ENCODE measurements around the gene MRPL39.
"Not testable (repeated sequence)": the region's sequence is repeated elsewhere in the genome, so short reads cannot be mapped to it uniquely, and the experiment has no call there.

Gene MRPL39

GRCh38 chr21:25635310-25635709 lies 28.0 kb upstream of the MRPL39 start:
- no peak overlapping the region for H3K4me3 ChIP-seq (ENCODE audit: low read depth, low read length)
- no peak for TF ChIP-seq CTCF (IDR thresholded peaks at IDR 0.05; ENCODE audit: low read depth, low read length, missing control alignments)
- in situ Hi-C loops (cut with HindIII; ENCODE audit: low sequenced_read_pairs): no loop called here
- no peak for DNase-seq (ENCODE audit: low read depth)

DNA sequence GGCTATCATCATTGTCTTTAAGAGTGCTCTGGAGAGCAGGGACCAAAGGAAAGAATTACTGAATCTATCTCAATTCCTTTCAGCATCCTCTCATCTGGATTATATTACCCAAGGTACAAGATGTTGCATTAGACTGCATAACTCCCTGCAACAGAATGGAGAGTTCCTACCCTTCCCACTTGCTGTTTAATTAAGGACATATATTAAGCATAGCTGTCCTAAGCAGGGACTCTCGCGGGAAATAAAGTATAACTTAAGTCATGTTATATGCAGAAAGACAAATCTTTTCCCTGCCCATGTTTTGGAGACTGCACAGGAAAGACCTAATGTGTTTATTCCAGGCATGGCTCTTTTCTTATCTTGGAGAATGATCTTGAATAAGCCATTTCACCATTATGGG lies 25.0 kb upstream of the MRPL39 start:
- H3K4me3 ChIP-seq (ENCODE audit: low read depth, low read length): no peak overlapping the region
- in situ Hi-C loops (cut with HindIII; ENCODE audit: low sequenced_read_pairs): no loop called here
- TF ChIP-seq CTCF (IDR thresholded peaks at IDR 0.05; ENCODE audit: low read depth, low read length, missing control alignments): no peak
- no peak for DNase-seq (ENCODE audit: low read depth)

GRCh38 chr21:25626757-25627156 lies 19.5 kb upstream of the MRPL39 start:
- in situ Hi-C loops (cut with HindIII; ENCODE audit: low sequenced_read_pairs): loop anchor here (5.0 to 10.0 kb wide), 2 partner anchors 34 to 88 kb away; no protein-coding TSS in a partner anchor
- no peak overlapping the region for H3K4me3 ChIP-seq (ENCODE audit: low read depth, low read length)
- no peak for TF ChIP-seq CTCF (IDR thresholded peaks at IDR 0.05; ENCODE audit: low read depth, low read length, missing control alignments)
- DNase-seq (ENCODE audit: low read depth): no peak

DNA sequence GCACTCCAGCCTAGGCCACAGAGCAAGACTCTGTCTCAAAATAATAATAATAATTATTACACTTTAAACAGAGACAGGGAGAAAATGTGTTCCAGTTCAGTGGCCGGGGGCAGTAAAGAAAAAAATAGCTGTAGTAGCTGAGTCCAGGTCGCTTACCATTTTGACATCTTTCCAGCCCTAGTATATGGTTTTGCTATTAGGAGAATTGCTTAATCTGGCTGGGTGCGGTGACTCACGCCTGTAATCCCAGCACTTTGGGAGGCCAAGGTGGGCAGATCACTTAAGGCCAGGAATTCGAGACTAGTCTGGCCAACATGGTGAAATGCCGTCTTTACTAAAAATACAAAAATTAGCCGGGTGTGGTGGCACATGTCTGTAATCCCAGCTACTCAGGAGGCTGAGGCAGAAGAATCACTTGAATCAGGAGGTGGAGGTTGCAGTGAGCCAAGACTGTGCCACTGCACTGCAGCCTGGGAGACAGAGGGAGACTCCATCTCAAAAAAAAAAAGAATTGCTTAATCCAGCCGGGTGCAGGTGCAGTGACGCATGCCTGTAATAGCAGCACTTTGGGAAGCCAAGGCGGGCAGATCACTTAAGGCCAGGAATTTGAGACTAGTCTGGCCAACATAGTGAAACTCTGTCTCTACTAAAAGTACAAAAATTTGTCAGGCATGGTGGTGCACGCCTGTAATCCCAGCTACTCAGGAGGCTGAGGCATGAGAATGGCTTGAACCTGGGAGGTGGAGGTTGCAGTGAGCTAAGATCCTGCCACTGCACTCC lies 18.7 kb upstream of the MRPL39 start:
- not testable (repeated sequence) for H3K4me3 ChIP-seq (ENCODE audit: low read depth, low read length); DNase-seq (ENCODE audit: low read depth)
- in situ Hi-C loops (cut with HindIII; ENCODE audit: low sequenced_read_pairs): loop anchor here (5.0 to 10.0 kb wide), 2 partner anchors 34 to 89 kb away; no protein-coding TSS in a partner anchor

DNA sequence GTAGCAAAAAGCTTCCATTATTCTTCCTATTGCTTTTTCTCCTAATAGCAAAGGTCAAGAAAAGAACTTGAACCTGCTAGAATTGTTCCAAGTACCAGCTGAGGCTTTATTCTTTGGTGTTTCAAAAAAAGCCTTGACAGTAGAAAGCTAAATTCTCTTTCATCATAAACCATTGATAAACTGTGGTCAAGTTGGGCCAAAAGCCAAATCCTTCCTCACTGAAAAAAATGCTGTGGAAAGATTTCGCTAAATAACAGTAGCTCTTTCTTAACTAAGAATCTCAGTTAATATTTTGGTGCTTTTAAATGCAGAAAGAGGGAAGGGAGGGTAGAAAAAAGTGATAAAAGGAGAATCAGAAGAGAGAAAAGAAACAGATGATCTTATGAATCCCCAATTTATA lies 17.8 kb upstream of the MRPL39 start:
- in situ Hi-C loops (cut with HindIII; ENCODE audit: low sequenced_read_pairs): loop anchor here (5.0 to 10.0 kb wide), 2 partner anchors 33 to 90 kb away; no protein-coding TSS in a partner anchor
- peak; percentile 42 for DNase-seq (ENCODE audit: low read depth)
- no peak for TF ChIP-seq CTCF (IDR thresholded peaks at IDR 0.05; ENCODE audit: low read depth, low read length, missing control alignments)
- H3K4me3 ChIP-seq (ENCODE audit: low read depth, low read length): no peak overlapping the region

DNA sequence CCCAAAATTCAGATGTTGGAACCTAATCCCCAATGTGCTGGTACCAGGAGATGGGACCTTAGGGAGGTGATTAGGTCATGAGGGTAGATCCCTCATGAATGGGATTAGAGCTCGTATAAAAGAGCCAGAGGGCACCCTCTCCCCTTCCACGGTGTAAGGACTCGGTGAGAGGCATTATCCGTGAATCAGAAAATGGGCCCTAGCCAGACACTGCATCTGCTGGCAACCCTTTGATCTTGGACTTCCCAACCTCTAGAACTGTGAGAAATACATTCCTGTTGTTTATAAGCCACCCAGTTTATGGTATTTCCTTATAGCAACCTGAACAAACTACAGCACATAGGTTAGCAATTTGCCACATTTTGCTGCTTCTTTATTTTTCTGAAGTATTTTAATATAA lies 17.2 kb upstream of the MRPL39 start:
- in situ Hi-C loops (cut with HindIII; ENCODE audit: low sequenced_read_pairs): loop anchor here (10.0 kb wide), 1 partner anchor 90 kb away; no protein-coding TSS in a partner anchor
- H3K4me3 ChIP-seq (ENCODE audit: low read depth, low read length): no peak overlapping the region
- TF ChIP-seq CTCF (IDR thresholded peaks at IDR 0.05; ENCODE audit: low read depth, low read length, missing control alignments): no peak
- no peak for DNase-seq (ENCODE audit: low read depth)

DNA sequence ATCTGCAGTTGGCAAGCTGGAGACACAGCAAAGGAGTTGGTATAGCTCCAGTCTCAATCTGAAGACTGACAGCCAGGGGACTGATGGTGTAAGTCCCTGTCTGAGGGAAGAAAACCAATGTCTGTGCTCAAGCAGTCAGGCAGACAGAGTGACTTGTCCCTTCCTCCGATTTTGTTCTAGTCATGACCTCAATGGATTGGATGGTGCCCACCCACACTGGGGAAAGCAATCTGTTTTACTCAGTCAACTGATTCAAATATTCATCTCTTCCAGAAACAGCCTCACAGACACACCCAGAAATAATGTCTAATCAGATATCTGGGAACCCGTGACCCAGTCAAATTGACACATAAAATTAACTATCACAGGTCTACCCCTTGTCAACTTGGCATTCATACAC lies 11.9 kb upstream of the MRPL39 start:
- in situ Hi-C loops (cut with HindIII; ENCODE audit: low sequenced_read_pairs): no loop called here
- no peak for TF ChIP-seq CTCF (IDR thresholded peaks at IDR 0.05; ENCODE audit: low read depth, low read length, missing control alignments)
- no peak for DNase-seq (ENCODE audit: low read depth)
- H3K4me3 ChIP-seq (ENCODE audit: low read depth, low read length): no peak overlapping the region
